GM18520 (cell line): ENCODE data around the gene IQGAP1.

ENCODE experiments used
- ATAC-seq: cut with Tn5 transposase; IDR thresholded peaks from one replicate; pipeline ENCODE4 v1.9.1; 2021; ENCODE audit not compliant: unreplicated experiment

Gene IQGAP1

DNA sequence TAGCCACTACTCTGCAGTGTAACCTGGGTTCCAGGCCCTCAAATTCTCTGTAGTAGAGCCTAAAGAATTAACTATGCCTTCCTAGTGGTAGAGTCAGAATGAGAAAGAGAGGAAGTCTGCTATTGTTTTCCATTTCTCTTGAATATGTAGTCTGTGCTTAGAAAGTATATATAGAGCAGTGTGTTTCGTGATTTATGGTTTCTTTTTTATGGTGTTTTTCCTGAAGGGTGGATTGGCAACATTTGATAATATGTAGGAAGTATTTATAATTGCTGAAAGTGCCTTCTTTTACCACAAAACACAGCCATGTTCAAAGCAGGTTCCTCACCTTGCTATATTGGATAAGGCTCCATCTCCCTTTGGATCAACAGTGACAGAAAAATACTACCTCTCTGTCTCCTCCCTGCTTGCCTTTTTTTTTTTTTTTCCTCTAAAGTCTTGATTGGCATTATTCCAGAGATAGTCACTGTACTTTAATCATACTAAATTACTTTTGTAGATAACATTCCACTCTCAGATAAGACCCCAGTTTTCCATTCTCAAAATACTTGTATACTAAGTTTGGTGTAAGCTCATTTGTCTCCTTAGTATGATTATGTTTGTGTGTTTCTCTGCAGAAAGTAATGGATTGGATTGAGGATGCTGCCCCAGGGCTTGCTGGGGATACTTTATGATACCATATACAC, 47.8 kb downstream of the IQGAP1 start:
- no peak for ATAC-seq

DNA sequence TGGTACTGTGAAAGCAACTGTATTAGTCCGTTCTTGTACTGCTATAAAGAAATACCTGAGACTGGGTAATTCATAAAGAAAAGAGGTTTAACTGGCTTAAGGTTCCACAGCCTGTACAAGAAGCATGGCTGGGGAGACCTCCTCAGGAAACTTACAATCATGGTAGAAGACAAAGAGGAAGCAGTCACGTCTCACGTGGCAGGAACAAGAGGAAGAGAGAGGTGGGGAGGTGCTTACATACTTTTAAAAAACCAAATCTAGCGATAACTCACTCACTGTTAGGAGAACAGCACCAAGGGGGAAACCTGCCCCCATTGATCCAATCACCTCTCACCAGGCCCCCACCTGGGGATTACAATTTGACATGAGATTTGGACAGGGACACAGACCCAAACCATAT, 48.9 kb downstream of the IQGAP1 start:
- ATAC-seq, result no peak

DNA sequence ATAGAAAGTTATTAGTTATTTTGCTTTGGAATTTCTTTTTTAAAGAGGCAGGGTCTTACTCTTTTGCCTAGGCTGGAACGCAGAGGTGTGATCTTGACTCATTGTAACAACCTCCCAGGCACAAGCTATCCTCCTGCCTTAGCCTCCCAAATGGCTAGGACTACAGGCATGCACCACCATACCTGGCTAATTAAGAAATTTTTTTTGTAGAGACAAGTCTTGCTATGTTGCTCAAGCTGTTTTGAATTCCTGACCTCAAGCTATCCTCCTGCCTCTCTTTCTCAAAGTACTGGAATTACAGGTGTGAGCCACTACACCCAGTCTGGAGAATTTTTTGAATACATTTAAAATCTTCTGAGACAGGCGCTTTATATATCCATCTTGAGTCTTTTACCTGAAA, 49.5 kb downstream of the IQGAP1 start:
- no peak for ATAC-seq

DNA sequence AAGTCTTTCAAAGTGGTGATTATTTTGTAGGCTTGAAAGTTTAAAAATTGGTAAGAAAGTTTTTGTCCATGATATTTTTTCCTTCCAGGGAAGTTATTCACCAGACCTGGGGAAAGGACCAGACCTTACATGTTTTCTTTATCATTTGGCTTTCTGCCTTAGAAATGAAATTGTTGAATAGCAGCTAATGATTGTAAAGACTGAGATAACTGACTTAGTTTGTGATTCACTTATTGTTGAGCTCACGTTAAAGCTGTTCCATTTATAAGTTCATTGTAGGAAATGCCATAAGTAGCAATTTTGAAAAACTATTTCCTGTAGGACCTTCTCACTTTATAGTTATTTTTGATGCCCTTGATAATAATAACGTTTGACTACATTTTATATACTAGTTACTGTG, 51.9 kb downstream of the IQGAP1 start:
- no peak for ATAC-seq

DNA sequence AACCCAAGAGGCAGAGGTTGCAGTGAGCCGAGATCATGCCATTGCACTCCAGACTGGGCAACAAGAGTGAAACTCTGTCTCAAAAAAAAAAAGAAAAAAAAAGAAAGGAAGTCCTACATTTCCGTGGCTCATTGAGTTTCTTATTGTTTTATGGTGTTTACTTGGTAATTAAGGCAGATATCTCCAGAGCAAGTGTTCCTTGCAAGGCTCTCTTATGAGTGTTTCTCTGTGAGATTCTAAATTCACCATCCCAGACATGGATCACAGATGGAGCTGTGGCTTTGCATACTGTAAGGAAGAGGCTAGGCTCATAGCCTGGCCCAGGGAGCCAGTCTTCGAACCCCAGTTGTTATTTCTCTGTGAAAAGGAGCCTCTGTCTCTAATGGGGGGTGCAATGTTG, 53.0 kb downstream of the IQGAP1 start:
- ATAC-seq, result no peak

DNA sequence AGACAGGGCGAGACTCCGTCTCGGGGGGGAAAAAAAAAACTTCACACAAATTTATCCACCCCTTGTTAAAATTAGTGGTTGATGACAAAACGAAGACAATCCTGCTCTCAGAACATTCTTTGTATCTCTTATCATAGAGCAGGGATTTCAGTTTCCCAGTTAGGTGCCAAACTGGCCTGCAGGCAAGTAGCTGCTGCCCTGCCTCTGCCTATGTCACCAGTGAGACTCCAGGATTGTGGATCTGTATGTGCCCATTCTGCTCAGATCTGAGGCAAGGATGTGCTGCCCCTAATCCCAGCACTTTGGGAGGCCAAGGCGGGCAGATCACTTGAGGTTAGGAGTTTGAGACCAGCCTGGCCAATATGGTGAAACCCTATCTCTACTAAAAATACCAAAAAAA, 54.4 kb downstream of the IQGAP1 start:
- no peak for ATAC-seq

- no peak for ATAC-seq
These were observed 61.2 kb downstream of the IQGAP1 start for GRCh38 chr15:90449206-90449735.

DNA sequence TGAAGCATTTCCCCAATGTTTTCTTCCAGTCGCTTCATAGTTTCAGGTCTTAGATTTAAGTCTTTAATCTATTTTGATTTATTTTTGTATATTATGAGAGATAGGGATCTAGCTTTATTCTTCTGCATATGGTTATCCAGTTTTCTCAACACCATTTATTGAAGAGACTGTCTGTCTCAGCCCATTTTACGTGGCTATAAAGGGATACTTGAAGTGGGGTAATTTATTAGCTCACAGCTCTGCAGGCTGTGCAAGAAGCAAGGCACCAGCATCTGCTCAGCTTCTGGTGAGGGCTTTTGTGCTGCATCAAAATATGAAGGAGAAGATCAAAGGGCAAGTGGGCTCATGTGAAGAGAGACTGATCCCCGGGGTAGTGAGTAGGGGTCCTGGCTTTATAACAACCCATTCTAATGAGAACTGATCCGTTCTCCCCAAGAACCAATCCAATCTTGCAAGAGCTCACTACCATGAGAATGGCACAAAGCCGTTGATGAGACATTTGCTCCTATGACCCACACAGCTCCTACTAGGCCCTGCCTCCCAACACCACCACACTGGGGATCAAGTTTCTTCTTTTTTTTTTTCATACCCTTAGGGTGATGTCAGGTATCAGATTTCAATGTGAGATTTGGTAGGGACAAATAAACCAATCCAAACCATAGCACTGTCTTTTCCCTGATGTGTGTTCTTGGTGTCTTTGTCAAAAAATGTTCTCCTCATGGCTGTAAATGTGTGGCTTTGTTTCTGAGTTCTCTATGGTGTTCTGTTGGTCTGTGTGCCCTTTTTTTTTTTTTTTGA, 63.2 kb downstream of the IQGAP1 start:
- no peak for ATAC-seq

- no peak for ATAC-seq
These were observed 68.2 kb downstream of the IQGAP1 start for GRCh38 chr15:90456236-90456635.

GRCh38 chr15:90458061-90458460, 70.0 kb downstream of the IQGAP1 start:
- ATAC-seq, result no peak

DNA sequence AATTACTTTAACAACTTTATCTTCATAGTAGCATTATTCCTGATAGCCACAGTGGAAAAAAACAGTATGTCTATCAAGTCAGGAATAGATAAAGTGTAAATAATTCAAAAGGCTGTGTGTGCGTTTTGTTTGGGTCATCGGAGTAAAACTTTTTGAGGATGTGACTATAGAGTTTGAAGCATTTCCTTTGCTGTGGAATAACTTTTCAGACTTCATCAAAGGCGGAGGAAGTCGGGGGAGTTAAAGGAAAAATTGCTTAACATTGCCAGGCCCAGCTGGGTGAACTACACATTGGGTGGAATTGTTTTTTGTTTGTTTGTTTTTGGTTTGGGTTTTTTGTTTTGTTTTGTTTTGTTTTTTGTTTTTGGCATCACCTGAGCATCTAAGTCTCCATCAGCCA, 71.3 kb downstream of the IQGAP1 start:
- no peak for ATAC-seq

DNA sequence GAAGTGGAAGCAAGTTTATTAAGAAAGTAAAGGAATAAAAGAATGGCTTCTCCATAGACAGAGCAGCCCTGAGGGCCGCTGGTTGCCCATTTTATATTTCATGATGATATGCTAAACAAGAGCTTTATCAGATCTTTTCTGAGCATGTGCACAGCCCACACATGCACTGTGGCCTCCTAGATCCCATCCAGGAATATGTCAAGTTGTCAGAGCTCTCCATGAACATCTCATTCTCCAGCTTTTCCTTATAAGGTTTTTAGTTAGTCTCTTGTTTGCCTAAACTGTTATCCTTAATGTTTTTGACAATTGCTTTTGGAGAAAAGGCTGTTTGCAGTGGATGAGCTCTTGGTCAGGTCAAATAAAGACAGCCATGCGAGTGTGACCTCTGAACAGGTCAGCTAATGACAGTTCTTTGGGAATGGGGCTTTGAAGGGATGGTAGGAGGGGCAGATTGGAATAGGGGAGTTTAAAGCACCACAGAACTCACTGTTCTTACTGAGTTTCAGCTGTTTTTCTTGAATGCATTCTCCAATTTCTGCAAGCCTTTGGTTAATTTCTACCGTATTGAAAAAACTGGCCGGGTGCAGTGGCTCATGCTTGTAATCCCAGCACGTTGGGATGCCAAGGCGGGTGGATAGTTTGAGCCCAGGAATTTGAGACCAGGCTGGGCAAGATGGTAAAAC, 72.2 kb downstream of the IQGAP1 start:
- ATAC-seq, result no peak

GRCh38 chr15:90463381-90463780, 75.3 kb downstream of the IQGAP1 start:
- ATAC-seq, result no peak

- no peak for ATAC-seq
These were observed 77.3 kb downstream of the IQGAP1 start for GRCh38 chr15:90465140-90465929.

- no peak for ATAC-seq
These were observed 78.0 kb downstream of the IQGAP1 start for GRCh38 chr15:90465930-90466567.

DNA sequence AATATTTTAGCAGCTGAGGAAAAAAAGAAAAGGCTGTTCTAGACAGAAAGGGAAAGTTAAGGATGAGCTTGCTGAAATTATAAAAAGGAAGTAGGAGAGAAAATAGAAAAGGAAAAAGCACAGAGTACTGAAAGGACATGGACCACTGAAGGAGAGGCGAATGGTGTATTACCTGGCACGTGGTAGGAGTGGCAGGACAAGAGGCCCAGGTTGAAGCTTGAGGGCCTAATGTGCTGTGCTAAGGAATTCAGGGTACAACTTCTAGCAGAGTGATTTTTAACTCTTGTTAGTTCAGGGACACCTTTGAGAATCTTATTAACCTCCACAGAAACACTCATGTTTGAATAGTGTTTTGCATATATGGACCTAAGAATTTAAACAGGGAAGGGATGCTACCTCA, 81.7 kb downstream of the IQGAP1 start:
- no peak for ATAC-seq

- ATAC-seq, result no peak
These were observed 82.4 kb downstream of the IQGAP1 start for GRCh38 chr15:90470453-90470852.

DNA sequence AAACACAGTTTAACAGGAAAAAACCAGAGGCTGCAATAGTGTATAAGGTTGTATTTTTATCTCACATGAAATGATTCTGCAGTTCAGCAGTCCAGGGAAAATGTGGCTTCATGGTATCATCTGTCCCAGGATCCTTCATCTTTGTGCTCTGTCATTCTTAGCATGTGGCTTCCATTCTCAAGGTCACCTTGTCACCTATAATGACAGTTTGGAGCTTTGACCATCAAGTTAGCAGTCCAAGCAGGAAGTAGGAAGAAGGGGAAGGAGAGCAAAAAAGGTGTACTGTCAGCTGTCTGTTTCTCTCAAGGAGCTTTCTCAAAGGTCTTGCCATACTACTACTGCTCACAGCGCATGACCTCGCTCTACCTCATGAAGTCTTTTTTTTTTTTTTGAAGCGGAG, 83.1 kb downstream of the IQGAP1 start:
- ATAC-seq, result no peak

- ATAC-seq, result no peak
These were observed 83.7 kb downstream of the IQGAP1 start for GRCh38 chr15:90471769-90472168.

- ATAC-seq, result no peak
These were observed 90.9 kb downstream of the IQGAP1 start for GRCh38 chr15:90478846-90479481.
